ENCODE data around the gene GPATCH1.
"Not testable (repeated sequence)": the region's sequence is repeated elsewhere in the genome, so short reads cannot be mapped to it uniquely, and the experiment has no call there.

The GPATCH1 gene

GRCh38 chr19:33159893-33160292, 78.9 kb downstream of the GPATCH1 start:
- no peak for DNase-seq

DNA sequence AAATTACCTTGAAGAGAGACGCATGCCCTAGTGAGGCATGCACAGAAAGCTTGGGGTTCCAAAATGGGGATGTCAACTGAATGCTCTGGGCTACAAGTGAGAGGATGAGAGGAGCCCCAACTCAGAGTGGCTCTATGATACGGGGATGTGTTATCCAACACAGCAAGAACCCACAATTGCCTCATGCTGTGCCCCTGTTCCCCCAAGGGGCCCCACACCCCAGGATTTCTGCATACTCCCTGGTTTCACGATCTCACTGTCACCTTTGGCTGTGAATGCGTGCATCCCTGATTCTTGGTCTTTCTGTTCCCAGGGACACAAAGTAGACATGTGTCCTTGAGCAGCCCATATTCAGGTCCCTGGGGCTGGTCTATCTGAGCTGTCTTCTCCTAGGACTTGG, 80.2 kb downstream of the GPATCH1 start:
- DNase-seq = no peak

DNA sequence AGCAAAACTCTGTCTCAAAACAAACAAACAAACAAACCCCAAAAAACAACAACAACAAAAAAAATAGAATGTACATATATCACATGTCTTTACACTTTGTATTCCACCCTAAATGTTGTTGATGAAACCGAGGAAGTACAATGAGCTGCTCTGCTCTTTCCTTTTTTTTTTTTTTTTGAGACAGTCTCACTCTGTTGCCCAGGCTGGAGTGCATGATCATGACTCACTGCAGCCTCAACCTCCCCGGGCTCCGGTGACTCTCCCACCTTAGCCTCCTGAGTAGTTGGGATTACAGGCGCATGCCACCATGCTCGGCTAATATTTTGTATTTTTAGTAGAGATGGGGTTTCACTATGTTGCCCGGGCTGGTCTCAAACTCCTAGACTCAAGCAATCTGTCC, 82.5 kb downstream of the GPATCH1 start:
- no peak for DNase-seq

DNA sequence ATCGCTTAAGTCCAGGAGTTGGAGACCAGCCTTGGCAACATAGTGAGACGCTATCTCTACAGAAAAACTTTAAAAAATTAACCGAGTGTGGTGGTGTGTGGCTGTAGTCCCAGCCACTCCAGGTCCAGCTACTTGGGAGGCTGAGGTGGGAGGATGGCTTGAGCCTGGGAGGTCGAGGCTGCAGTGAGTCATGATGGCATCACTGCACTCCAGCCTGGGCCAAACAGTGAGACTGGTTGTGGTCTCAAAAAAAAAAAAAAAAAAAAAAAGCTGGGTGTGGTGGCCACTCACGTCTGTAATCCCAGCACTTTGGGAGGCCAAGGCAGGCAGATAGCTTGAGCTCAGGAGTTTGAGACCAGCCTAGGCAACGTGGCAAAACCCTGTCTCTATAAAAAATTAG, 85.1 kb downstream of the GPATCH1 start:
- not testable (repeated sequence) for DNase-seq

GRCh38 chr19:33167438-33167837, 86.5 kb downstream of the GPATCH1 start:
- no peak for DNase-seq

GRCh38 chr19:33168528-33168927, 87.5 kb downstream of the GPATCH1 start:
- no peak for DNase-seq

GRCh38 chr19:33171222-33171795, 90.3 kb downstream of the GPATCH1 start:
- no peak for DNase-seq

DNA sequence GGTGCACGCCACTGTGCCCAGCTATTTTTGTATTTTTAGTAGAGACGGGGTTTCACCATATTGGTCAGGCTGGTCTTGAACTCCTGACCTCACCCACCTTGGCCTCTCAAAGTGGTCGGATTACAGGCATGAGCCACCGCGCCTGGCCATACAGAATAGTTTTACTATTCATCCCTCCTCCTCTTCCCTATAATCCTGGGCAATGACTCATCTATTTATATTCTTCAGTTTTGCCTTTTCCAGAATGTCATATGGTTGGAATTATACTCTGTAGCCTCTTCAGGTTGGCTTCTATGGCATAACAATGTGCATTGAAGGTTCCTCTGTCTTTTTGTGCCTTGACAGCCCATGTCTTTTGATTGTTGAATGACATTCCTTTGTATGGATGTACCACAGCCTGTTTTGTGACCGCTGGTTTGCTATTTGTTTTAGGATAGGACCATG, 91.0 kb downstream of the GPATCH1 start:
- no peak for DNase-seq

DNA sequence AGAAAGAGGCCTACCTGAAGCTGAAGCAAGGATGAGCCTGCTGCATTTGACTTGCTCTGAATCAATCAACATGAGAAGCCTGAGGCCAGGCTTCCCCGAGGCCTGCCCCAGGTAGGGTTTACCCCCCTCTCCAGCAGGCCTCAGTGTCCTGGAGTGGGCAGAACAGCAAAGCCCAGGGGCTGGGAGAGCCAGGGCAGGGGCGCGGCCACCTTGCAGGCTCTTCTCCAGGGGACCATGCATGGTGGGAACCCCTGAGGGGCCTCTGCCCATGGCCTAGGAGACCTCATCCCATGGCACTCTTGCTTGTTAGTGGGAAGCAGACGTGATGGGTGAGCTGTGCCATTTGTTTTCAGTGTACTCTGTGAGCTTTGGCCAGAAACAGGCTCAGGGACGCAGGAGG, 93.2 kb downstream of the GPATCH1 start:
- no peak for DNase-seq

DNA sequence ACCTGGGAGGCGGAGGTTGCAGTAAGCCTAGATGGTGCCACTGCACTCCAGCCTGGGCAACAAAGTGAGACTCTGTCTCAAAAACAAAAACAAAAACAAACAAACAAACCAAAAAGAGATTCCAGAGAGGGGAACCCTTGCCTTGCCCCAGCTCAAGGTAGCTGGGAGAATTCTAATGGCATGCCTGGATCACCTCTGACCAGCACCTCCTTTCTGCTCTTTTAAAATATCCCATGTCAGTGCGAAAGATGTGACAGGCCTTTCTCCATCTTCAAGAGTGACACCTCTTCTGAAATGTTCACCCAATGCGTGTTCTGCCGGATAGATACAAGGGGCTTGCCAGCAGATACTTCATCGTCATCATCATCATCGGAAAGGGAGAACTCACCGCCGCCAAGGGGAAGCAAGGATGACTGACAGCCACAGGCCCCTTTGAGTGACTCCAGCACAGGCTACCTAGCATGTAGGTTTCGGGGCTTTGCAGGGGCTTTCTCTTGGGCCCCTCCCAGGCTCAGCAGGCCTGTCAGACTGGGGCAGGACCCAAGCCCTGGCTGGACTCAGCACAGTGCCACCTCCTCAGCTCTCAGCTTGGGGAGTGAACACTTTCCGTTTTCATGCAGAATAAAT, 94.3 kb downstream of the GPATCH1 start:
- no peak for DNase-seq

DNA sequence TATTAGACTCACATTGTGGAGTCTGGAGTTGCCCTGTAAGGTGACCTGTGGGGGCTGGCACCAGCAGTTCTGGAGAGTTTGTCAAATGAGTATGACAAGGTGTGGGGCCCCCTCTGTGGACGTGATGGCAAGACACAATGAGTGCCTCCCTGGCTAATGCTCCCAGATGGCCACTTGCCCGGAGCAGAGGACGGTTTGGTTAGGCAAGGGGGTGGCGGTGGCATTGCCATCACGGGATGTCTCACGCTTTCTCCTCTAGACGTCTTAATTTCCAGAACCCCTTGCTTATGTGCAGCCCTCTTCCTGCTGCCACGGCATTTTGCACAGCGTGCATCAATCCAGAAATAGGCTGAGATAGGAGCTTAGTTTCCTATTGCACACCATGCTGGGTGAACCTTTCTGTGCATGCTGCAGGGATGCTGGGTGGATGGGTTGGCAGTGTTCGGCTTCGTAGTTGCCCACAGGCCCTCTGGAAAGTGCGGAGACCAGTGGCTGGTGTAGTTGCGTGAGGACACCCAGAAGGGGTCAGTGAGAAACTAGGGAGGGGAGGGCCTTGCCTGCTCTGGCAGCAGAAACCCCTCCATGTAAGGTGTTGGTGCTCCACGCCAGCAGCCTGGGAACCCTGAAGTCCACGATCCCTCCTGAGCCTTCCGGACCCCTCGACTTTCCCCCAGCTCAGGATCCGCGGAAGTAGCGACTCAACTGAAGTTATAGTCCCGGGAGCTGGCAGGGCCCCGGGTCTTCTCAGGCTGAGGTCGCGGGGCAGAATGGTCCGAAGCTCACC, 95.1 kb downstream of the GPATCH1 start:
- peak; percentile 59 for DNase-seq

DNA sequence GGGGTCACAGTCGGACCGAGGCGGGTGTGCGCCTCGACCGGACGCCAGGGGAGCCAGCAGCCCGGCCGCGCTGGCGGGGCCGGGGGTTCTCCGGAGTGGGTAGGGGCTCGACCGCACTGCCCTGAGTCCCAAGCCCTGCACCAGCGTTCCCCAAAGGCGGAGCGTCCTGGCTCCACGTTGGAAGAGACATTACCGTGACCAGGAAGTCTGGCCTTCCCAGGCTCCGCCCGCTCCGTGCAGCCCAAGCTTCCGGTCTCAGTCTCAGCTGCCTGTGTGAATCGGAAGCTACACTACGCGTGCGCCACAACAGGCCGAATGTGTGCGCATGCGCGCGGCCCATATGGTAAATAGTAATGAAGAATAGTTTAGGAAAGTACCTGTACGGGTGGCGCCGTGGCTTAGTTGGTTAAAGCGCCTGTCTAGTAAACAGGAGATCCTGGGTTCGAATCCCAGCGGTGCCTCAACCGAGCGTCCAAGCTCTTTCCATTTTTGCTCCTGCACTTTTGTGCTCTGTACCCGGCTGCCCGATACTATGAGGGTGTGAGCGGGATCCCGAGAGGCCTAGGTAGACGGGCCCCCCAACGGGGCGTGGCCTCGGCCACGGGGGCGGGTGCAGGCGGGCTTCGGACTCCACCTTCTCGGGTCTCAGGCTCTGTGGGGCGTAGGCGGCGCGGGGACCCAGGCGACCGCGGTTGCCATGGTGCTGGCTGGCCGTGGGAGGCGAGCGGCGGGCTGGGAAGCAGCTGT, 95.9 kb downstream of the GPATCH1 start:
- DNase-seq = peak; percentile 100

DNA sequence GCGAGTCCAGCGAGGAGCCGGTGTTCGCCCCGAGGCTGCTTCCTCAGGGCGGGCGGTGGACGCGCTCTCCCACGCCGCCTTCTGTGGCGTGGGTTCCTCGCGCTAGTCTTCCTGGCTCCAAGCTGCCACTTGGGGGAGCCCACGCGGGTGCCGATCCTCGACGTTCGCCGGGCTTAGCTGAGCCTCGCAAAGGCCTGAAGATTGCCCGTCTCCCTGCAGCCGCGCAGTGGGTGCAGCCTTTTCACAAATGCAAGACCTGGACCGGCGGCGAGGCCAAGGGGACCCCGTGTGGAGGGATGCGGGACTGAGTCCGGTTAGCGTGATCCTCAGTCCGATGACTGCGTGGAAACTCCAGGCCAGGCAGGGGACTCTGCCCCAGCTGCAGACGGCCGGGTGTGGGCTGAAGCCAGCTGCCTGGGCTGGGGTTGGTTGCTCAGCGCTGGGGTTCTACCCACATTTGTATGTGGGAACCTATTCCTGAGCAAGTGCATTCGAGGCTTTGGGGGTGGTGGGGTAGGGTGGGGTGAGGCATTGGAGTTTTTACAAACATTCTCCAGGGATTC, 96.5 kb downstream of the GPATCH1 start:
- DNase-seq = no peak
